ENCODE data around the gene GOLGA8G.
"Not testable (repeated sequence)": the region's sequence is repeated elsewhere in the genome, so short reads cannot be mapped to it uniquely, and the experiment has no call there.

The GOLGA8G gene

GRCh38 chr15:28532954-28533353, at the start of gene GOLGA8G:
Gene GOLGA8G (minus strand): TSS chr15:28532971. CDS start chr15:28532909, 62 bp downstream.
- not testable (repeated sequence) for DNase-seq

GRCh38 chr15:28573351-28573750, 40.6 kb upstream of the GOLGA8G start:
- not testable (repeated sequence) for DNase-seq

GRCh38 chr15:28553268-28553667, 20.5 kb upstream of the GOLGA8G start, which contains the start of gene GOLGA6L25:
Gene GOLGA6L25 (plus strand): TSS chr15:28553568. CDS start chr15:28553629, 61 bp downstream.
- DNase-seq = not testable (repeated sequence)

GRCh38 chr15:28515208-28515607, 17.6 kb downstream of the GOLGA8G start:
- not testable (repeated sequence) for DNase-seq

GRCh38 chr15:28514128-28514527, 18.6 kb downstream of the GOLGA8G start:
- DNase-seq = not testable (repeated sequence)

GRCh38 chr15:28508217-28508889, 24.4 kb downstream of the GOLGA8G start:
- DNase-seq = not testable (repeated sequence)

- not testable (repeated sequence) for DNase-seq
Observed at GRCh38 chr15:28481340-28481739, 51.4 kb downstream of the GOLGA8G start.

All from OCI-M1 (cell line).